Right lobe of liver (tissue), 4 donors: Measurements from ENCODE around the gene ARL3.

Experiments
- POLR2A ChIP-seq: fragments of 450-650 bp; IDR thresholded peaks from one replicate; pipeline ENCODE4 v1.6.1; 2017; ENCODE audit warnings: antibody characterized with exemption, mild to moderate bottlenecking
- TF ChIP-seq, protein P1 (sequence below), 4 donors: fragments of 200-600 bp in 3 of 4; fragments of 450-650 bp in 1 of 4; IDR thresholded peaks; one replicate each; pipeline versions ENCODE4 v1.5.1 to v1.8.0; 2016 to 2022; ENCODE audit warnings: antibody characterized with exemption in 4 of 4, mild to moderate bottlenecking in 2 of 4
- donor health status: DM: no; HTN: no; CAD: no.
- donor health status: DM: no; HTN: no; CAD: no.
- donor health status: DM: no; HTN: yes; CAD: no.

DNA sequence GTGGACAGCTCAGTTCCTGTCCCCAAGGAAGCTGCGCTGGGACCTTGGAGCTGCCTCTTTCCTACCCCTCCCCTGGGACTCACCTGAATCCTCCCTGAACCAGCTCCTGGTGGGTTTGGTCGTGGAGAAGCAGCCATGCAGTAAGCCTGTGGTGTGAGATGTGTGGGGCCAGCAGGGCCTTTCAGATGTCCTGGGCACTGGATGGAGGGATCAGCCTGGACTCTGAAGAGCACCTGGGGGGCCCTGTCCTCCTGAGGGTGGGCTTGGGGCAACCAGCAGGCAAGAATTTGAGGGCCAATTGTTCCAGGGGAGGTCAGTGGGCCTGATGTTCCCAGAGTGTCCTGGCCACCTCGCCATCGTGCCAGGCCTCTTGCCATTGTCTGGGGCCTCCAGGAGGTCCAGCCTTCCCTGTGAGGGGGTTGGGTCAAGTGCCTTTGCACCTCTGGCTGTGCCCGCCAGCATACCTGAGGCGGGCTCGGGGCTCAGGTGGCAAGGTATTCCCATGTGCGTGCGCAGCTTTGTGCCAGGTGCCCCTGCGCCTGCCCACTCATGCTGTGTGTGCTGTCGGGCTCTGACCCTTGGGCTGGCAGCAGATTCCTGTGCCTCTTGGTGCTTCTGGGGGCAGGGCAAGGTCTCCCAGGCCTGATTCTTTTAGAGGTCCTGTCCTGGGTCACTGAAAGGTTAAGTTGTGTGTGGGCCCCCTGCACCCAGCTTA lies 62.6 kb downstream of the ARL3 start:
- TF ChIP-seq, protein P1, sequence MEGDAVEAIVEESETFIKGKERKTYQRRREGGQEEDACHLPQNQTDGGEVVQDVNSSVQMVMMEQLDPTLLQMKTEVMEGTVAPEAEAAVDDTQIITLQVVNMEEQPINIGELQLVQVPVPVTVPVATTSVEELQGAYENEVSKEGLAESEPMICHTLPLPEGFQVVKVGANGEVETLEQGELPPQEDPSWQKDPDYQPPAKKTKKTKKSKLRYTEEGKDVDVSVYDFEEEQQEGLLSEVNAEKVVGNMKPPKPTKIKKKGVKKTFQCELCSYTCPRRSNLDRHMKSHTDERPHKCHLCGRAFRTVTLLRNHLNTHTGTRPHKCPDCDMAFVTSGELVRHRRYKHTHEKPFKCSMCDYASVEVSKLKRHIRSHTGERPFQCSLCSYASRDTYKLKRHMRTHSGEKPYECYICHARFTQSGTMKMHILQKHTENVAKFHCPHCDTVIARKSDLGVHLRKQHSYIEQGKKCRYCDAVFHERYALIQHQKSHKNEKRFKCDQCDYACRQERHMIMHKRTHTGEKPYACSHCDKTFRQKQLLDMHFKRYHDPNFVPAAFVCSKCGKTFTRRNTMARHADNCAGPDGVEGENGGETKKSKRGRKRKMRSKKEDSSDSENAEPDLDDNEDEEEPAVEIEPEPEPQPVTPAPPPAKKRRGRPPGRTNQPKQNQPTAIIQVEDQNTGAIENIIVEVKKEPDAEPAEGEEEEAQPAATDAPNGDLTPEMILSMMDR (IDR thresholded peaks at IDR 0.05) = no peak
- no peak for TF ChIP-seq POLR2A
